SK-N-SH (cell line): ENCODE data around the gene SPIRE2. TPM values are rescaled to one million over a fixed set of nuclear protein-coding genes. Genes with fewer than 3 reads are reported as not detected.
A peak's percentile ranks its signal among the peaks of the same experiment; 100 is the strongest.
"Not testable (repeated sequence)": the region's sequence is repeated elsewhere in the genome, so short reads cannot be mapped to it uniquely, and the experiment has no call there.

Experiments used
- CTCF ChIA-PET: fragments of 300-600, 350-600 bp; formaldehyde crosslinking; extraction: SDS; loops from one replicate; lab custom pipeline; 2021; lab: Yijun Ruan, JAX
- POLR2A ChIA-PET: fragments of 350-600 bp; sonication (Branson Sonifier 250); formaldehyde crosslinking; extraction: SDS; loops from one replicate; lab custom pipeline; 2020; ENCODE audit warnings: antibody characterized with exemption, inconsistent platforms; lab: Yijun Ruan, JAX
- DNase-seq: peaks from one replicate; pipeline ENCODE4 v3.0.0; 2012
- H2AFZ ChIP-seq: fragments of 200-600 bp; sonication (generic); 2 replicates; pipeline ENCODE4 v1.8.1; 2016; ENCODE audit warnings: antibody characterized with exemption, mild to moderate bottlenecking, low read depth
- H3F3A ChIP-seq: fragments of 200-600 bp; sonication (generic); replicated peaks from 2 replicates; pipeline ENCODE3; 2016; ENCODE audit warnings: antibody characterized with exemption, mild to moderate bottlenecking; ENCODE audit not compliant: insufficient read depth
- H3K27ac ChIP-seq, 2 experiments: fragments of 200-500 bp in 1 of 2; fragments of 200-600 bp in 1 of 2; sonication (Bioruptor generic) in 1 of 2; sonication (generic), shearing (Covaris generic) in 1 of 2; 2 replicates each; pipeline versions ENCODE4 v1.5.1 to v1.6.1; 2014 to 2016; ENCODE audit warnings: low read depth in 2 of 2, inconsistent platforms in 1 of 2, low read length in 1 of 2, mild to moderate bottlenecking in 1 of 2, mixed read lengths in 1 of 2
- H3K27me3 ChIP-seq: fragments of 200-600 bp; sonication (generic), shearing (Covaris generic); 2 replicates; pipeline ENCODE4 v1.6.1; 2016; ENCODE audit warnings: mixed run types; ENCODE audit not compliant: insufficient read depth
- H3K36me3 ChIP-seq, 2 experiments: fragments of 200-500 bp in 1 of 2; fragments of 200-600 bp in 1 of 2; sonication (Bioruptor generic) in 1 of 2; sonication (generic) in 1 of 2; replicated peaks in 1 of 2; 2 replicates each; pipeline versions ENCODE3 to v1.5.1; 2014 to 2016; ENCODE audit warnings: low read length in 1 of 2, mild to moderate bottlenecking in 1 of 2; ENCODE audit not compliant: insufficient read depth in 2 of 2, control insufficient read depth in 1 of 2
- H3K4me1 ChIP-seq, 2 experiments: fragments of 200-500 bp in 1 of 2; fragments of 200-600 bp in 1 of 2; sonication (Bioruptor generic) in 1 of 2; sonication (generic), shearing (Covaris generic) in 1 of 2; 2 replicates each; pipeline versions ENCODE4 v1.5.1 to v1.6.1; 2014 to 2016; ENCODE audit warnings: low read depth in 1 of 2, low read length in 1 of 2, mixed run types in 1 of 2; ENCODE audit not compliant: insufficient read depth in 2 of 2, control insufficient read depth in 1 of 2
- H3K4me2 ChIP-seq: fragments of 200-600 bp; sonication (generic), shearing (Covaris generic); 2 replicates; pipeline ENCODE4 v1.6.1; 2017; ENCODE audit warnings: mixed run types
- H3K4me3 ChIP-seq, 2 experiments: fragments of 200-500 bp in 1 of 2; fragments of 200-600 bp in 1 of 2; sonication (Bioruptor generic) in 1 of 2; sonication (generic), shearing (Covaris generic) in 1 of 2; 2 replicates each; pipeline versions ENCODE4 v1.5.1 to v1.8.1; 2014 to 2016; ENCODE audit warnings: low read depth in 2 of 2, inconsistent platforms in 1 of 2, low read length in 1 of 2, mild to moderate bottlenecking in 1 of 2, mixed read lengths in 1 of 2, moderate library complexity in 1 of 2
- H3K79me2 ChIP-seq: fragments of 200-600 bp; sonication (generic); 2 replicates; pipeline ENCODE4 v1.8.1; 2017; ENCODE audit warnings: mild to moderate bottlenecking; ENCODE audit not compliant: insufficient read depth
- H3K9ac ChIP-seq: fragments of 200-600 bp; sonication (generic); 2 replicates; pipeline ENCODE4 v1.6.1; 2017; ENCODE audit warnings: mixed run types
- H3K9me2 ChIP-seq: fragments of 200-600 bp; sonication (generic); 2 replicates; pipeline ENCODE4 v1.6.1; 2017; ENCODE audit warnings: mixed run types
- H3K9me3 ChIP-seq: fragments of 200-600 bp; sonication (generic); 2 replicates; pipeline ENCODE4 v1.6.1; 2017; ENCODE audit warnings: mixed run types, mild to moderate bottlenecking, moderate library complexity
- H4K20me1 ChIP-seq: fragments of 200-600 bp; sonication (generic); 2 replicates; pipeline ENCODE4 v1.6.1; 2017; ENCODE audit warnings: mild to moderate bottlenecking, mixed run types; ENCODE audit not compliant: insufficient read depth
- EP300 ChIP-seq, 2 experiments: IDR thresholded peaks; 2 replicates each; pipeline versions ENCODE4 v1.4.0 to v1.6.1; 2012; ENCODE audit warnings: borderline replicate concordance in 1 of 2, low read depth in 1 of 2, low read length in 1 of 2
- EZH2phosphoT487 ChIP-seq: fragments of 200-600 bp; sonication (generic); IDR thresholded peaks from 2 replicates; pipeline ENCODE4 v1.6.1; 2017; ENCODE audit warnings: low read depth, mixed run types, mild to moderate bottlenecking, antibody characterized with exemption, moderate library complexity, borderline replicate concordance
- FOXJ3 ChIP-seq: sonication (generic); formaldehyde crosslinking; IDR thresholded peaks from 2 replicates; pipeline ENCODE4 v1.5.1; 2020; ENCODE audit warnings: mild to moderate bottlenecking, missing genetic modification reagents
- MXI1 ChIP-seq: IDR thresholded peaks from 2 replicates; pipeline ENCODE4 v1.6.1; 2012; ENCODE audit warnings: mild to moderate bottlenecking, low read depth, low read length, improper control_type of control experiment
- NFIC ChIP-seq: IDR thresholded peaks from 2 replicates; pipeline ENCODE4 v1.4.0; 2012; ENCODE audit warnings: borderline replicate concordance
- POLR2AphosphoS5 ChIP-seq: IDR thresholded peaks from 2 replicates; pipeline ENCODE4 v1.6.1; 2012; ENCODE audit warnings: low read depth, low read length
- SIN3A ChIP-seq: IDR thresholded peaks from 2 replicates; pipeline ENCODE4 v1.6.1; 2012; ENCODE audit warnings: low read depth, mild to moderate bottlenecking, low read length, moderate library complexity, borderline replicate concordance
- SMC3 ChIP-seq: IDR thresholded peaks from 2 replicates; pipeline ENCODE4 v1.6.1; 2012; ENCODE audit warnings: low read depth, low read length, improper control_type of control experiment
- TAF1 ChIP-seq: IDR thresholded peaks from 2 replicates; pipeline ENCODE4 v1.6.1; 2012; ENCODE audit warnings: low read depth, mild to moderate bottlenecking, low read length, moderate library complexity, borderline replicate concordance
- TCF12 ChIP-seq: IDR thresholded peaks from 2 replicates; pipeline ENCODE4 v1.4.0; 2012
- YY1 ChIP-seq: IDR thresholded peaks from 2 replicates; pipeline ENCODE4 v1.4.0; 2012; ENCODE audit warnings: low read depth, mild to moderate bottlenecking
- WGBS: methylation state at CpG from one replicate; pipeline ENCODE4 v1.1.6; 2017; ENCODE audit warnings: low lambda C conversion rate; 5-methylcytosine and 5-hydroxymethylcytosine counted together
- polyA plus RNA-seq, 3 experiments: library from polyadenylated mRNA; depleted of rRNA; stranded (reverse); fragments of >200 nt; gene quantifications; 2 replicates each; pipeline ENCODE4 v1.2.3, GENCODE V29; 2012
- TF ChIP-seq, protein P1 (sequence below): IDR thresholded peaks from 2 replicates; pipeline ENCODE4 v1.4.0; 2012; ENCODE audit warnings: low read depth
- TF ChIP-seq, protein P2 (sequence below): fragments of 150-350 bp; IDR thresholded peaks from 2 replicates; pipeline ENCODE4 v1.6.1; 2016; ENCODE audit warnings: mild to moderate bottlenecking, low read depth, low read length
- TF ChIP-seq, protein P3 (sequence below): IDR thresholded peaks from 2 replicates; pipeline ENCODE4; 2012

SPIRE2 gene
- polyA plus RNA-seq, 1 of the 3 experiments (the other 2 are of a cell fraction) = 15.3 TPM

DNA sequence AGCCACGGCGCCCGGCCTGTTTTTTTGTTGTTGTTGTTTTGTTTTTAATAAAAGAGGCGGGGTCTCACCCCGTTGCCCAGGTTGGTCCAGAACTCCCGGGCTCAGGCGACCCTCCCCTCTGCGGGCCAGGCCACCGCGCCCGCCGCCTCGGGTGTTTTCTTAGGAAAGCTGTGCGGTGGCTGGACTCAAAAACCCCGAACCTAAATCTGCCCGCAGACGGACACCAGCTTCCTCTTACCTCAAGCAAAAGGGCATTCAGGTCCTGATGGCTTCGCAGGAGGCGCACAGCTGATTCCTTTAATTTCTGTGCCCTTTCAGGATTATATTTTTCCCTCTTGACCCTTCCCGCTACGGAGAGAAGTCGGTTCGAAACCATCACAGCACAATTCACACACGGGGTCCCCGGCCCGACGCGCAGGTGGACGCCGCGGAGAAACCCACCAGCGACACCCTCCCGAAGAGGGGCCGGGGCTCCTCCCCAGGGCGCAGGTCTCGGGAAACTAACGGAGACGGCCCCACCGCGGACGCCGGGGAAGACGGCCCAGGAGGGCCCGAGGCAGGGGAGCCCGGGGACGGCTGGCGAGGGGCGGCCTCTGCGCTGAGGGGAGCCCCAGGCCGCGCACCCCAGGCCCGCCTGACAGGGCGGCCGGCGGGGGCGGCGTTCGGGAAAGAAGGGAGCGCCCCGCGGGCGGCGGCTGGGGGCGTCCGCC is 12.5 kb upstream of the SPIRE2 start:
- Histone ChIP-seq H3F3A (peaks cover 11% of the 10 kb centered on the region), H3K27me3 (no peaks in the 10 kb centered on the region), H2AFZ (peak overlapping the region; percentile 79), H3K36me3 (peaks cover 0 to 4% of the 10 kb centered on the region in 2 experiments), H3K9me2 (no peaks in the 10 kb centered on the region), H3K4me2 (peak overlapping the region; percentile 89), H3K79me2 (peaks cover 68% of the 10 kb centered on the region), H3K9ac (peak overlapping the region; percentile 85; the same call in 1 of the 2 replicates), H3K9me3 (no peaks in the 10 kb centered on the region), H4K20me1 (no peaks in the 10 kb centered on the region), H3K27ac (no peak overlapping the region), H3K4me1 (peaks cover 0 to 2% of the 10 kb centered on the region in 2 experiments; a peak in 2 of 4 replicates), H3K4me3 (peak overlapping the region; percentile 62 to 88)
- ChIA-PET POLR2A (interaction anchor here (0.7 to 1.2 kb wide), 2 partner anchors 11 to 13 kb away, joined by 3 to 4 read pairs; no protein-coding TSS in a partner anchor), CTCF (interaction anchor here (0.8 to 5.4 kb wide), 5 partner anchors 12 to 115 kb away, joined by 3 to 36 read pairs (median 4); no protein-coding TSS in a partner anchor)
- WGBS = 15% methylated on average over 33 of the region's 65 CpGs
- DNase-seq = peak; percentile 74
- TF ChIP-seq, protein P1, sequence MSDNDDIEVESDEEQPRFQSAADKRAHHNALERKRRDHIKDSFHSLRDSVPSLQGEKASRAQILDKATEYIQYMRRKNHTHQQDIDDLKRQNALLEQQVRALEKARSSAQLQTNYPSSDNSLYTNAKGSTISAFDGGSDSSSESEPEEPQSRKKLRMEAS = no peak
- TF ChIP-seq FOXJ3 (CRISPR knock-in tag) = no peak
- TF ChIP-seq EP300 (IDR thresholded peaks at IDR 0.05; ENCODE audit: borderline replicate concordance in 1 of 2, low read depth in 1 of 2, low read length in 1 of 2) = no peak
- no peak for TF ChIP-seq YY1
- no peak for TF ChIP-seq EZH2phosphoT487
- TF ChIP-seq SIN3A = no peak
- no peak for TF ChIP-seq POLR2AphosphoS5
- no peak for TF ChIP-seq MXI1
- TF ChIP-seq TAF1 = no peak
- TF ChIP-seq TCF12 = no peak
- TF ChIP-seq NFIC = no peak
- TF ChIP-seq SMC3 = no peak
- TF ChIP-seq, protein P2, sequence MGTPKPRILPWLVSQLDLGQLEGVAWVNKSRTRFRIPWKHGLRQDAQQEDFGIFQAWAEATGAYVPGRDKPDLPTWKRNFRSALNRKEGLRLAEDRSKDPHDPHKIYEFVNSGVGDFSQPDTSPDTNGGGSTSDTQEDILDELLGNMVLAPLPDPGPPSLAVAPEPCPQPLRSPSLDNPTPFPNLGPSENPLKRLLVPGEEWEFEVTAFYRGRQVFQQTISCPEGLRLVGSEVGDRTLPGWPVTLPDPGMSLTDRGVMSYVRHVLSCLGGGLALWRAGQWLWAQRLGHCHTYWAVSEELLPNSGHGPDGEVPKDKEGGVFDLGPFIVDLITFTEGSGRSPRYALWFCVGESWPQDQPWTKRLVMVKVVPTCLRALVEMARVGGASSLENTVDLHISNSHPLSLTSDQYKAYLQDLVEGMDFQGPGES = no peak
- TF ChIP-seq, protein P3, sequence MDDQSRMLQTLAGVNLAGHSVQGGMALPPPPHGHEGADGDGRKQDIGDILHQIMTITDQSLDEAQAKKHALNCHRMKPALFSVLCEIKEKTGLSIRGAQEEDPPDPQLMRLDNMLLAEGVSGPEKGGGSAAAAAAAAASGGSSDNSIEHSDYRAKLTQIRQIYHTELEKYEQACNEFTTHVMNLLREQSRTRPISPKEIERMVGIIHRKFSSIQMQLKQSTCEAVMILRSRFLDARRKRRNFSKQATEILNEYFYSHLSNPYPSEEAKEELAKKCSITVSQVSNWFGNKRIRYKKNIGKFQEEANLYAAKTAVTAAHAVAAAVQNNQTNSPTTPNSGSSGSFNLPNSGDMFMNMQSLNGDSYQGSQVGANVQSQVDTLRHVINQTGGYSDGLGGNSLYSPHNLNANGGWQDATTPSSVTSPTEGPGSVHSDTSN = no peak

DNA sequence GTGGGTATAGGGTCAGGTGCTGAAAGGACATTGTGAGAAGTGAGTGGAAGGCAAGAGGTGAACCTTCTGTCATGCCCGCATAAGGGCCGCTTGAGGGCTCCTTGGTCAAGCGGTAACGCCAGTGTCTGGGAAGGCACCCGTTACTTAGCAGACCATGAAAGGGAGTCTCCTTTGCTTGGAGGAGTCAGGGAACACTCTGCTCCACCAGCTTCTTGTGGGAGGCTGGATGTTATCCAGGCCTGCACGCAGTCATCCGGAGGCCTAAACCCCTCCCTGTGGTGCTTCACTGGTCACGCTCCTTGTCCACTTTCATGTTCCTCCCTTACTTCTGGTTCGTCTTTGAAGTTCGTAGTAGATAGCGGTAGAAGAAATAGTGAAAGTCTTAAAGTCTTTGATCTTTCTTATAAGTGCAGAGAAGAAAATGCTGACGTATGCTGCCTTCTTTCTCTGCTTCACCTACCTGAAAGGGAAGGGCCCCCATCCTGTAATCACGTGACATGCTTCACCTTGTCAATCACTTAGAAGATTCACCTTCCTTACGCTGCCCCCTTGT is 9.3 kb upstream of the SPIRE2 start:
- H3K9ac ChIP-seq, DNase-seq, H2AFZ ChIP-seq, H3K27ac ChIP-seq, H3K9me2 ChIP-seq, H3K4me3 ChIP-seq, H4K20me1 ChIP-seq, H3K36me3 ChIP-seq, H3K4me1 ChIP-seq, H3K27me3 ChIP-seq, H3K9me3 ChIP-seq, POLR2A ChIA-PET: not testable (repeated sequence)
- peaks cover 11% of the 10 kb centered on the region for H3F3A ChIP-seq
- peaks cover 38% of the 10 kb centered on the region for H3K79me2 ChIP-seq
- CTCF ChIA-PET = interaction anchor here (5.4 kb wide), 1 partner anchor 42 kb away, joined by 36 read pairs; no protein-coding TSS in a partner anchor
- 95% methylated on average over 14 of the region's 14 CpGs for WGBS
- H3K4me2 ChIP-seq = 0 out of 2 replicates have a peak overlapping the region, but pooled peaks have one; percentile 11

DNA sequence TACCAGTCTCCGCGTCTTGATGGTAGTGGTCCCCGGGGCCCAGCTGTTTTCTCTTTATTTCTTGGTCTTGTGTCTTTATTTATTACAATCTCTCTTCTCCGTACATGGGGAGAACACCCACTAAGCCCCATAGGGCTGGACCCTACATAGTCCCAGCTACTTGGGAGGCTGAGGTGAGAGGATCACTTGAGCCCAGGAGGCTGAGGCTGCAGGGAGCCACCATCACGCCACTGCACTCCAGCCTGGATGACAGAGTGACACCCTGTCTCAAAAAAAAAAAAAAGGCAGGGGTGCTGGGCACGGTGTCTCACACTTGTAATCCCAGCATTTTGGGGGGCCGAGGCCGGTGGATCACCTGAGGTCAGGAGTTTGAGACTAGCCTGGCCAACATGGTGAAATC is 8.8 kb upstream of the SPIRE2 start:
- peaks cover 11% of the 10 kb centered on the region for H3F3A ChIP-seq
- H3K9me3 ChIP-seq, CTCF ChIA-PET, POLR2A ChIA-PET, H3K36me3 ChIP-seq, H3K27ac ChIP-seq, H3K9ac ChIP-seq, H2AFZ ChIP-seq, DNase-seq, H3K4me3 ChIP-seq, H3K4me1 ChIP-seq, H3K27me3 ChIP-seq, H4K20me1 ChIP-seq, H3K9me2 ChIP-seq: not testable (repeated sequence)
- H3K79me2 ChIP-seq = peaks cover 32% of the 10 kb centered on the region
- H3K4me2 ChIP-seq = 0 out of 2 replicates have a peak overlapping the region, but pooled peaks have one; percentile 11
- 98% methylated on average over 8 of the region's 8 CpGs for WGBS
